ENCODE data around the gene TNPO3.

- TF ChIP-seq POLR2A (IDR thresholded peaks at IDR 0.05), result no peak
- TF ChIP-seq CTCF (IDR thresholded peaks at IDR 0.05), result no peak
Measured at GRCh38 chr7:128933180-128933891, 121.6 kb downstream of the TNPO3 start.

All from right lobe of liver (tissue), 4 donors.